HCT116 (cell line): ENCODE data around the gene RAB26. TPM values are rescaled to one million over a fixed set of nuclear protein-coding genes. Genes with fewer than 3 reads are reported as not detected.

ENCODE experiments used
- ATAC-seq: fragments of 200-7000 bp; cut with Tn5 transposase; 2 replicates; pipeline ENCODE4 v1.9.1; 2020; ENCODE audit warnings: mild to moderate bottlenecking, moderate library complexity
- BruUV-seq: library from RNA; stranded (reverse); fragments of 400-500 nt; replicated peaks from 2 replicates; lab custom pipeline; 2021; lab: Mats Ljungman, UMichigan
- CTCF ChIA-PET: fragments of 300-600 bp; sonication (Branson Sonifier 250); formaldehyde crosslinking; loops from one replicate; lab custom pipeline; 2021; ENCODE audit warnings: antibody characterized with exemption; lab: Charles Lee
- POLR2A ChIA-PET: fragments of 300-600, 350-600 bp; sonication (Branson Sonifier 250); formaldehyde crosslinking; loops from one replicate; lab custom pipeline; 2021; ENCODE audit warnings: antibody characterized with exemption; lab: Charles Lee
- RAD21 ChIA-PET, 2 experiments: fragments of 300-600 bp; sonication (Branson Sonifier 250); formaldehyde crosslinking; loops; one replicate each; lab custom pipeline; 2023; ENCODE audit warnings: low total read pairs in 2 of 2; ENCODE audit not compliant: uncharacterized antibody in 2 of 2, unreplicated experiment in 2 of 2, low non-redundant PET in 1 of 2; lab: Charles Lee
- DNase-seq: peaks from one replicate; pipeline ENCODE4 v3.0.0-alpha.2; 2010; ENCODE audit warnings: low read depth, low spot score
- H2AFZ ChIP-seq: fragments of 200-600 bp; shearing (Covaris generic), sonication (generic); 2 replicates; pipeline ENCODE4 v1.6.1; 2017; ENCODE audit warnings: low read depth, mixed run types, mixed read lengths, antibody characterized with exemption, low read length; ENCODE audit not compliant: poor library complexity, severe bottlenecking
- H3K27ac ChIP-seq: 2 replicates; pipeline ENCODE4 v1.5.1; 2012; ENCODE audit warnings: low read depth, low read length
- H3K27me3 ChIP-seq: fragments of 200-600 bp; sonication (generic); 2 replicates; pipeline ENCODE4 v1.6.1; 2016; ENCODE audit warnings: mixed run types, low read length, mixed read lengths; ENCODE audit not compliant: insufficient read depth
- H3K36me3 ChIP-seq, 2 experiments: fragments of 200-500 bp in 1 of 2; fragments of 200-600 bp in 1 of 2; sonication (Bioruptor generic) in 1 of 2; sonication (generic) in 1 of 2; 2 replicates each; pipeline versions ENCODE4 v1.5.1 to v1.6.1; 2014 to 2016; ENCODE audit warnings: low read length in 2 of 2, inconsistent platforms in 1 of 2, mixed read lengths in 1 of 2, mixed run types in 1 of 2; ENCODE audit not compliant: insufficient read depth in 2 of 2, control insufficient read depth in 1 of 2
- H3K4me1 ChIP-seq, 2 experiments: fragments of 200-600 bp in 1 of 2; sonication (generic) in 1 of 2; 2 replicates each; pipeline versions ENCODE4 v1.5.1 to v1.6.1; 2012 to 2017; ENCODE audit warnings: low read length in 2 of 2, inconsistent platforms in 1 of 2, mild to moderate bottlenecking in 1 of 2, mixed read lengths in 1 of 2, mixed run types in 1 of 2, moderate library complexity in 1 of 2; ENCODE audit not compliant: insufficient read depth in 2 of 2, control insufficient read depth in 1 of 2
- H3K4me2 ChIP-seq: fragments of 200-600 bp; sonication (generic); 2 replicates; pipeline ENCODE4 v1.6.1; 2017; ENCODE audit warnings: mixed run types, low read length, mixed read lengths
- H3K4me3 ChIP-seq, 2 experiments: fragments of 200-600 bp in 1 of 2; sonication (generic) in 1 of 2; replicated peaks in 1 of 2; 2 replicates each; pipeline ENCODE4 v1.5.1; 2011 to 2016; ENCODE audit warnings: low read length in 2 of 2, control low read depth in 1 of 2, low read depth in 1 of 2, mild to moderate bottlenecking in 1 of 2, mixed read lengths in 1 of 2, mixed run types in 1 of 2
- H3K79me2 ChIP-seq: fragments of 200-600 bp; sonication (generic); 2 replicates; pipeline ENCODE4 v1.6.1; 2017; ENCODE audit warnings: mild to moderate bottlenecking, mixed run types, low read length, moderate library complexity, mixed read lengths; ENCODE audit not compliant: insufficient read depth
- H3K9ac ChIP-seq: fragments of 200-600 bp; sonication (generic); 2 replicates; pipeline ENCODE4 v1.6.1; 2016; ENCODE audit warnings: low read length, mixed read lengths
- H3K9me2 ChIP-seq: fragments of 200-600 bp; sonication (generic), shearing (Covaris generic); 2 replicates; pipeline ENCODE4 v1.6.1; 2017; ENCODE audit warnings: mixed run types, mild to moderate bottlenecking, moderate library complexity; ENCODE audit not compliant: insufficient read depth
- H3K9me3 ChIP-seq, 2 experiments: fragments of 200-500 bp in 1 of 2; fragments of 200-600 bp in 1 of 2; sonication (Bioruptor generic) in 1 of 2; sonication (generic) in 1 of 2; 2 replicates each; pipeline ENCODE4 v1.6.1; 2014 to 2017; ENCODE audit warnings: low read length in 2 of 2, mixed read lengths in 2 of 2, inconsistent platforms in 1 of 2, low read depth in 1 of 2, mild to moderate bottlenecking in 1 of 2, mixed run types in 1 of 2, moderate library complexity in 1 of 2; ENCODE audit not compliant: control insufficient read depth in 1 of 2, insufficient read depth in 1 of 2
- H4K20me1 ChIP-seq: fragments of 200-600 bp; sonication (generic), shearing (Covaris generic); 2 replicates; pipeline ENCODE4 v1.6.1; 2017; ENCODE audit warnings: mixed run types, mild to moderate bottlenecking, moderate library complexity; ENCODE audit not compliant: insufficient read depth
- ATF3 ChIP-seq: IDR thresholded peaks from 2 replicates; pipeline ENCODE4 v1.6.1; 2012
- CEBPB ChIP-seq: IDR thresholded peaks from 2 replicates; pipeline ENCODE4 v1.6.1; 2012; ENCODE audit warnings: low read depth
- CTCF ChIP-seq, 3 experiments: fragments of 200-600 bp in 1 of 3; sonication (generic) in 1 of 3; IDR thresholded peaks in 2 of 3; conservative IDR thresholded peaks in 1 of 3; 2 replicates each; pipeline ENCODE4 v1.5.1; 2012 to 2017; ENCODE audit warnings: low read depth in 2 of 3, low read length in 2 of 3, antibody characterized with exemption in 1 of 3, borderline replicate concordance in 1 of 3, control low read depth in 1 of 3, mild to moderate bottlenecking in 1 of 3, mixed read lengths in 1 of 3, mixed run types in 1 of 3, moderate library complexity in 1 of 3; ENCODE audit not compliant: insufficient read depth in 1 of 3
- EGR1 ChIP-seq: IDR thresholded peaks from 2 replicates; pipeline ENCODE4 v1.6.1; 2012; ENCODE audit warnings: low read depth
- ELF1 ChIP-seq: IDR thresholded peaks from 2 replicates; pipeline ENCODE4 v1.6.1; 2012; ENCODE audit warnings: low read depth, borderline replicate concordance
- EZH2phosphoT487 ChIP-seq: fragments of 200-600 bp; IDR thresholded peaks from 2 replicates; pipeline ENCODE4 v1.6.1; 2018; ENCODE audit warnings: antibody characterized with exemption, borderline replicate concordance
- FOSL1 ChIP-seq: IDR thresholded peaks from 2 replicates; pipeline ENCODE4 v1.6.1; 2012; ENCODE audit warnings: low read depth
- JUND ChIP-seq: IDR thresholded peaks from 2 replicates; pipeline ENCODE4 v1.6.1; 2012
- MAX ChIP-seq: IDR thresholded peaks from 2 replicates; pipeline ENCODE4 v1.6.1; 2012
- POLR2A ChIP-seq: IDR thresholded peaks from 2 replicates; pipeline ENCODE4 v1.7.0; 2011; ENCODE audit warnings: borderline replicate concordance; ENCODE audit not compliant: insufficient read depth, insufficient read length; ENCODE audit errors: extremely low read depth
- POLR2AphosphoS5 ChIP-seq: IDR thresholded peaks from 2 replicates; pipeline ENCODE4 v1.6.1; 2011; ENCODE audit warnings: mild to moderate bottlenecking, low read depth, low read length, moderate library complexity
- RAD21 ChIP-seq: IDR thresholded peaks from 2 replicates; pipeline ENCODE4 v1.6.1; 2012; ENCODE audit warnings: low read depth, mild to moderate bottlenecking
- REST ChIP-seq: IDR thresholded peaks from 2 replicates; pipeline ENCODE4 v1.6.1; 2012; ENCODE audit warnings: low read depth
- SIN3A ChIP-seq: IDR thresholded peaks from 2 replicates; pipeline ENCODE4 v1.6.1; 2012; ENCODE audit warnings: low read depth
- SP1 ChIP-seq: IDR thresholded peaks from 2 replicates; pipeline ENCODE4 v1.6.1; 2012; ENCODE audit warnings: low read depth
- SRF ChIP-seq: IDR thresholded peaks from 2 replicates; pipeline ENCODE4 v1.6.1; 2012; ENCODE audit warnings: low read depth
- YY1 ChIP-seq: IDR thresholded peaks from 2 replicates; pipeline ENCODE4 v1.6.1; 2011; ENCODE audit warnings: low read length, low read depth, moderate library complexity, mild to moderate bottlenecking; ENCODE audit not compliant: insufficient replicate concordance; ENCODE audit errors: extremely low read depth
- ZBTB33 ChIP-seq: IDR thresholded peaks from 2 replicates; pipeline ENCODE4 v1.6.1; 2011; ENCODE audit warnings: mild to moderate bottlenecking, low read length, moderate library complexity; ENCODE audit not compliant: insufficient replicate concordance; ENCODE audit errors: extremely low read depth
- ZFX ChIP-seq: fragments of 450-650 bp; IDR thresholded peaks from 2 replicates; pipeline ENCODE4 v1.6.1; 2017
- ZNF274 ChIP-seq: fragments of 200-500 bp; sonication (Bioruptor generic); IDR thresholded peaks from 2 replicates; pipeline ENCODE4 v1.6.1; 2014; ENCODE audit warnings: mild to moderate bottlenecking, low read depth, low read length, inconsistent platforms
- intact Hi-C: fragments of 100-400 bp; cut with micrococcal nuclease; formaldehyde crosslinking; loops from 2 replicates; pipeline ENCODE4 v1.10.0; 2022
- total RNA-seq: library from RNA; stranded (reverse); gene quantifications from one replicate; pipeline ENCODE4 v1.2.1, GENCODE V29; 2021; ENCODE audit not compliant: unreplicated experiment

Gene RAB26
- total RNA-seq, 1 experiment from 2014 or later = 44.9 TPM

GRCh38 chr16:2166263-2167067 is 18.0 kb downstream of the RAB26 start:
- no peak for DNase-seq
- POLR2A ChIA-PET = interaction anchor here (2.7 kb wide), 1 partner anchor 11 kb away, joined by 14 read pairs; the partner anchor contains the start of gene TRAF7
- peaks cover 63% of the 10 kb centered on the region for H3K79me2 ChIP-seq
- H3K27me3 ChIP-seq = no peaks in the 10 kb centered on the region
- CTCF ChIA-PET = no interaction called here
- H3K36me3 ChIP-seq = peaks cover 7 to 35% of the 10 kb centered on the region in 2 experiments; a peak in 3 of 4 replicates
- no peak overlapping the region for H3K9ac ChIP-seq
- peak overlapping the region; percentile 13; the same call in 1 of the 2 replicates for H3K27ac ChIP-seq
- TF ChIP-seq ZNF274 (no peak), POLR2A (no peak), SP1 (no peak), ELF1 (no peak), ATF3 (no peak), SIN3A (no peak), CTCF (IDR thresholded peaks at IDR 0.05 in 2 of 3, conservative IDR thresholded peaks at IDR 0.05 in 1 of 3; ENCODE audit: borderline replicate concordance in 1 of 3, insufficient read depth in 1 of 3, low read depth in 2 of 3, low read length in 2 of 3) (no peak), YY1 (no peak), EZH2phosphoT487 (no peak), MAX (no peak), FOSL1 (no peak), ZFX (no peak), EGR1 (no peak), REST (no peak), SRF (no peak), ZBTB33 (no peak), POLR2AphosphoS5 (no peak), RAD21 (no peak), CEBPB (no peak), JUND (no peak)
- no peaks in the 10 kb centered on the region for H3K9me3 ChIP-seq
- no TSS peak for BruUV-seq
- no peaks in the 10 kb centered on the region for H3K9me2 ChIP-seq
- H4K20me1 ChIP-seq = no peaks in the 10 kb centered on the region
- H3K4me2 ChIP-seq = no peak overlapping the region
- peaks cover 21 to 26% of the 10 kb centered on the region in 2 experiments for H3K4me1 ChIP-seq
- RAD21 ChIA-PET = no interaction called here
- intact Hi-C loops = no loop called here
- H3K4me3 ChIP-seq = no peak overlapping the region
- ATAC-seq = no peak
- no peak overlapping the region for H2AFZ ChIP-seq
